NCI-H774 (cell line): ENCODE results near the gene TJP3.
"Not testable (repeated sequence)": the region's sequence is repeated elsewhere in the genome, so short reads cannot be mapped to it uniquely, and the experiment has no call there.

ENCODE experiments used
- DNase-seq: peaks from one replicate; lab custom pipeline; 2025; lab: John Stamatoyannopoulos, UW

Gene TJP3

GRCh38 chr19:3743486-3743885, 35.3 kb downstream of the TJP3 start:
- no peak for DNase-seq

DNA sequence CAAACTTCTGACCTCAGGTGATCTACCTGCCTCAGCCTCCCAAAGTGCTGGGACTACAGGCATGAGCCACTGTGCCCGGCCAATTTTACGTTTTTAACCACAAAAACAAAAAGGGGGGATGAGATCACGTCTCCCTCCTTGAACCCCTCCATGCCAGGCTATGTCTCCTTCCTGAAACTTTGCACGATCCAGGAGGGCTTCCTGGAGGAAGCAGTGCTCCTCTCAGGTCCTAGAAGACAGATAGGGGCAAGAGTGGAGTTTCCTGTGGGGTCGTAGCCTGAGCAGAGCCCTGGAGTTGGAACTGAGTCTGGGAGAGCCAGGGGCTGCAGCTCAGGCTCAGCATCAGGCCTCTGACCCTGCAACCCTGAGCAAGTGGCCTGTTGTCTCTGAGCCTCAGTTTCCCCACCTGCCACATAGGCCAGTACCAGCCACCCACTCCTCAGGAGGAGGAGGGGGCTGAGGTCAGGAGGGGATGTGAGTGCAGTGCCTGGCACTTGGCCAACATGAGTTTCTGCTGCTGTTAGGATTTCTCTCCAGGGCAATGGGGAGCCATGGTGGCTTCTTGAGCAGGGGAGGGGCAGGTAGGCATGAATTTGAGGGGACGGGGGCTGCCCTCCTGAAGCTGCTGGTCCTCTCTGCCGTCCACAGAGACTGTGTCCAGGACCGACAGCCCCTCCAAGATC, 37.3 kb downstream of the TJP3 start:
- no peak for DNase-seq

DNA sequence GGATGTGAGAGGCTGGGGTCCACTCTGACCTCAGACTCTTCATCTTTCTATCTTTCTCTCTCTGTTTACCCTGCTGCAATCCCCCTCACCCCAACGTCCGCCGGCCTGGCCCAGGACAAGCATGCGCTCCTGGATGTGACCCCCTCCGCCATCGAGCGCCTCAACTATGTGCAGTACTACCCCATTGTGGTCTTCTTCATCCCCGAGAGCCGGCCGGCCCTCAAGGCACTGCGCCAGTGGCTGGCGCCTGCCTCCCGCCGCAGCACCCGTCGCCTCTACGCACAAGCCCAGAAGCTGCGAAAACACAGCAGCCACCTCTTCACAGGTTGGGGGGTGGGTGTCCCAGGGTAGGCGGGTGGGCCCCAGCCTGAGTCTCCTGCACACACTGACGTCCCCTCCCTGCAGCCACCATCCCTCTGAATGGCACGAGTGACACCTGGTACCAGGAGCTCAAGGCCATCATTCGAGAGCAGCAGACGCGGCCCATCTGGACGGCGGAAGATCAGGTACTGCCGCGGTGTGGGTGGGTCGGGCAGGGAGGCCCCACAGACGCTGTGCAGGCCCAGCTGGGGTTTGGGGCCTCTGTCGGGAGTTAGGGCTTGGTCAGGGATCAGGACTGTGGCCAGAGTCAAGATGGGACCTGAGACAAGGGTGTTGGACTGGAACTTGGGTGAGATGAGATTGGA, 38.3 kb downstream of the TJP3 start:
- no peak for DNase-seq

DNA sequence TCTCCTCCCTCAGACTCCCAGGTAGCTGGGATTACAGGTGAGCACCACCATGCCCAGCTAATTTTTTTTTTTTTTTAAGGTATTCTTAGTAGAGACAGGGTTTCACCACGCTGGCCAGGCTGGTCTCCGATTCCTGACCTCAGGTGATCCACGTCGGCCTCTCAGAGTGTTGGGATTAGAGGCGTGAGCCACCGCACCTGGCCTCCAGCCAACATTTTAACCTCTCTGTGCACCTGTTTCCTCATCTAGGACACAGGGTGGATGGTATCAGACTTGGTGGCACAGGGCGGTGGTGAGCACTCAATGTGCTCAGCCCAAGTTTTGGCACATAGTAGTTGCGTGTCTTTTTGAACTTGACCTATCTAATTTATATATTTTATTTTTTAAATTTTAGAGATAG, 40.8 kb downstream of the TJP3 start:
- DNase-seq: no peak

DNA sequence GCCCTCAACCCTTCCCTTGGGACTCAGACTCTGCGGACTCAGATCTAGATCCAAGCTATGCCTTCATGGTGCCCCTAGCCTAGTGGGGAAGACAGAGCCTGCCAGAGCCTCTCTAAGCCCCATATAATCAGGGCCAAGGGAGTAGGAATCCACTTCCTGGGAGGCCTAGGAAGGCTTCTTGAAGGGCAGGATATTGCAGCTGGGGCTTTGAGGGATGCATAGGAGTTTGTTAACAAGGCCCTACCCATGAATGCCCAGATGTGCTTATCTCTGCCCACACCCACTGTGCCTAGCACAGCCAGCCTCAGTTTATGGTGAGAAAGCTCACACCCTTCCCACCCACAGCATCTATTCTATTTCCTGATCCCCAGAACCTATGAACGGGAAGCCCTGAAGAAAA, 42.0 kb downstream of the TJP3 start:
- no peak for DNase-seq

DNA sequence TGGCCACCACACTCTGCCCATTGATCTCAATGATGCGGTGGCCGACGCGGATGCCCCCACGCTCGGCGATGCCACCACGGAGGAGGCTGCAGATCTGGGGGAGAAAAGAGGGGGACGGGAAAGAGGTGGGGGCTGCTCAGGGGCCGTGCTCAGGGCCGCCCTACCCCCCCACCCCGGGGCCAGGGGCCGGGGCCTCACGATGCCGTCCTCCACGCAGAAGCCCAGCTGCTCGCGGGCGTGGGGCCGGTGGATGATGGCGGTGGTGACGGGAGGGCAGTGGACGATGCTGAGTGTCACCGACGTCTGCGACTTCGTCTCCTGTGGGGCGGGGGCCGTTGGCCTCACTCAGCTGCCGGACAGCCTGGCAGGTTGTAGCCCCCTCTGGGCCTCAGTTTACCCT, 43.1 kb downstream of the TJP3 start:
- no peak for DNase-seq

GRCh38 chr19:3752492-3752891, 44.3 kb downstream of the TJP3 start:
- no peak for DNase-seq

DNA sequence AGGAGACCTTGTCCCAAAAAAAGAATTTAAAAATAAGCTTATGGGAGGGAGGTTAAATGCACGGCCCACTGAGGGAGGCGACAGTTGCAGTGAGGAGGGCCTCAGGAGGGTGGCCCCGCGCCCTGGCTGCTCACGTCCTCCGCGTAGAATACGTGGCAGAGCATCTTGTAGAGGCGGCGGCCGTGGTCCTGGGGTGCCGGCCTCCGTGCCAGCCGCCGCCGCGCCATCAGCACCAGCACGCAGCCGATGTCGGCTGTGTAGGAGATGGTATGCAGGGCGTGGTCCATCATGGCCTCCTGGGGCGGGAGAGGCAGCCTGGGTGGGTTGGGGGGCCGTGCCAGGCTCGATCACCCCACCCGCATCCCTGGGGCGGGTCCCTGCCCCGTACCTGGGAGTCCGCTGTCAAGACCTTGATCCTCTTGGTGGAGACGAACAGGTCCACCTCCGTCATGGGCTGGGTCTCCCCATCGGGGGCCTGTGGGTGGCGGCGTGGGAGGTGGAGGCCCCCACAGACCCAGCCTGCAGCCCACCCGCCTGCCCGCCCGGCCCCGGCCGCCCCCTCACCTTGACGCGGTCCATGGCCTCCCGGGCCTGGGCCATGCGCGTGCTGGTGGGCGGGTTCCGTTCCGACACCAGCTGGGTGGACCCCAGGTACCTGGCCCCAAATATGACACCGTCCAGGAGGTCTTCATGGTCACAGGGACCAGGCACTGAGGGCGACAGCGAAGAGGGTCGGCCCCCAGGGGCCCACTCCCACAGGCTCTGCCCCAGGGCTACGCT, 45.6 kb downstream of the TJP3 start:
- no peak for DNase-seq

DNA sequence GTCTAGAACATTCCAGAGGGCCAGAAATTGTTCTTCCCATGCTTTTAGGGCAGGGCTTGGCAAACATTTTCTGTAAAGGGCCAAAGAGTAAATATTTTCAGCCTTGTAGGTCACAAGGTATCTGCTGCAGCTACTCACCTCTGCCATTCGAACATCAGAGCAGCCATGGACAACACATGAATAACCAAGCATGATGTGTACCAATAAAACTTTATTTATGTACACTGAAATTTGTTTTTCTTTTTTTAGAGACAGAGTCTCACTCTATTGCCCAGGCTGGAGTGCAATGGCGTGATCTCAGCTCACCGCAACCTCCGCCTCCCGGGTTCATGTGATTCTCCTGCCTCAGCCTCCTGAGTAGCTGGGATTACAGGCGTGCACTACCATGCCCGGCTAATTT, 49.5 kb downstream of the TJP3 start:
- DNase-seq: not testable (repeated sequence)

DNA sequence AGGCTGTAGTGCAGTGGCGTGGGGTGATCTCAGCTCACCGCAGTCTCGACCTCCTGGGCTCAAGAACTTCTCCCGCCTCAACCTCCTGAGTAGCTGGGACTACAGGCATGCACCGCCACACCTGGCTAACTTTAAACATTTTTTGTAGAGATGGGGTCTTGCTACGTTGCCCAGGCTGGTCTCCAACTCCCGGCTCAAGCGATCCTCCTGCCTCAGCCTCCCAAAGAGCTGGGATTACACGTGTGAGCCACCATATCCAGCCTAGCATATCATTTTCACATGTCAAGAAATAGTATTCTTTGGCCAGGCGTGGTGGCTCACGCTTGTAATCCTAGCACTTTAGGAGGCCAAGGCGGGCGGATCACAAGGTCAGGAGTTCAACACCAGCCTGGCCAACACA, 50.1 kb downstream of the TJP3 start:
- not testable (repeated sequence) for DNase-seq

DNA sequence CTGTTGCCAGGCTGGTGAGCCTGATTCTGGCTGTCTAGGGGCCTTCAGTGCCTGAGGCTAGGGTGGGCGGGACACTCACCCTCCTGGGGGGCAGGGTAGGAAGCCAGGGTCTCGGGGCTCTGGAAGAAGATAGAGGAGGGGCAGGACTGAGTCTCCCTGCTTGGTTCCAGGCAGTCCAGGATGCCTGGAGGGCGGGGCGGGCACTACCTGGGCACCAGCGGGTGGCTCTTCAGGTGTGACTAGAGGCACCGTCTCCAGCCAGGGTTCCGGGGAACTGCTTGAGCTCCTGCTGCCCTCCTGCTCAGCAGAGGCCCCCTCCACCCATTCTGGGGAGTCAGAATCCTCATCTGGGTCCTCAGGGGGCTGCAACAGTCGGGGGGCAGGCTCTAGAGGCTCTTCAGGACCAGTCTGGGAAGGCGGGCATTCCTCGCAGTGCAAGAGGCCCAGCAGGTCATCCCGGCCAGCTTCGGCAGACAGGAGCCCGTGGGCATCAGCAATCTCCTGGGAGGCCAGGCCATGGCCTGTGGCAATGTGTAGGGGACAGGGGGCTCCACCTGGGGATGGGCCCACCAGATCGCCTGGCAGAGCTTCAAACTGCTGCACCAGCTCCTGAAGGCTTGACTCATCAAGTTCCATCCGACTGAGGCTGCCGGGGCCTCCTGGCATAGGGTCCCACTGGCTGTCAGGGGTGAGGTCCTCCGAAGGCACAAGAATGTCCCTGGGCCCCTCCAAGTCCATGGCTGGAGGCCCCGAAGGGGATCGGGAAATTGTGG, 51.5 kb downstream of the TJP3 start:
- no peak for DNase-seq

- DNase-seq: no peak
Observed at GRCh38 chr19:3760871-3761361, 52.7 kb downstream of the TJP3 start.

GRCh38 chr19:3761382-3762129, 53.4 kb downstream of the TJP3 start, which contains the start of gene APBA3:
Gene APBA3 (minus strand): TSS chr19:3761692. CDS start chr19:3760264, 1,428 bp downstream.
- peak; percentile 89 for DNase-seq

- no peak for DNase-seq
Observed at GRCh38 chr19:3762130-3762473, 53.9 kb downstream of the TJP3 start.

DNA sequence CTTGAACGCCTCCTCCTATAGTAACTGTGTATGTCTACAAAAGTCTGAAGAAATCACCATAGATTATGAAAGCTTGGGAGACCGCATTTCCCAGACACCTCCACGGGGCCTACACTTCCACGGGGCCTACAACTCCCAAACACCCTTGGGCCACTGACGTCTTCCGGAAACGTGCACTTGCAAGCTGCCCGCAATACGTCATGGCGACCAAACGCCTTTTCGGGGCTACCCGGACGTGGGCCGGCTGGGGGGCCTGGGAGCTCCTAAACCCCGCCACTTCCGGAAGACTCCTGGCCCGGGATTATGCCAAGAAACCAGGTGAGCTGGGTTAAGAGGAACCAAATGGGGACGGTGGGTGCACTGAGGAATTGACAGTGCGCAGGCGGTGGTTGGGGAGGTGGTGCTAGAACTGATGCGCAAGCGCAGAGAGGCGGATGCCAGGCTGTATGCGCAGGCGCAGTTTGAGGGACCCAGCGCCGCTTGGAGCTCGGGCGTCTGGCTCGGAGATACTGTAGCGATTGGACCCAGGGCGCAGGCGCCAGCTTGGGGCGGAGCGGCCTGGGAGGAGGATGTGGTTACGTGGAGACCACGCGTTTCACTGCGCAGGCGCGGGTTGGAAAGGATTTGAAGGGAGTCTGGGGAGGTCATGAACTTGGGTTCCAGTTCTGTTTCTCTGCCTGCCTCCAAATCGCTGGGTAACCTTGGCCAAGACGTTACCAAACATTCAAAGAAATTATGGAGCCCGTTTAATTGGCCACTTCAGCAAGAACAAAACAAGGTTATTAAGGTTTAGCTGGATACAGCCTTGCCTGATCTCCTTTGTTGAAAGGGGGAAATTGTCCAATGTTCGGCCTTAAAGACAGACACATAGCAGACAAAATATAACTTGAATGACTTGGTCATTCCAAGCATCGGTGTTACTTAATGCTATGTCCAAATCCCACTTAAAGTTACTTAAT, 54.6 kb downstream of the TJP3 start, which contains the start of gene MRPL54:
MRPL54 (plus strand) TSS at position 182 of the 959 bp plus-strand sequence; CDS start at position 201, 19 bp downstream.
- DNase-seq: peak; percentile 98

- DNase-seq: no peak
Observed at GRCh38 chr19:3765121-3765520, 56.9 kb downstream of the TJP3 start.

- not testable (repeated sequence) for DNase-seq
Observed at GRCh38 chr19:3765757-3766156, 57.6 kb downstream of the TJP3 start.

DNA sequence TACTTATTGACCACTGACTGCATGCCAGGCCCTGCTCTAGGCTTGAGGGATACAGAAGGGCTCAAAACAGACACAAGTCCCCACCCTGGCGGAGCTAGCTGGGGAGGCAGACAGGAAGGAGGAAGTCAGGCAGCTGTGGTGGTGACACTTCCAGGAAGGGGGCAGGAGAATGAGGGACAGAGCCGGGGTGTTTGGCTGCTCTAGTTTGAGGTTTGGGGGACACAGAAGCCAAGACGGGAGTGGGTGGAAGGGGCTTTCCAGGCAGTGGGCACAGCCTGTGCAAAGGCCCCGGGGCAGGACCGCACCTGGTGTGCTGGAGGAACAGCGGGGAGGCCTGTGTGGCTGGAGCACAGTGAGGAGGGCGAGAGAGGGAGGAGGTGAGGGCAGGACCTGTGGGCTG, 58.3 kb downstream of the TJP3 start:
- no peak for DNase-seq

DNA sequence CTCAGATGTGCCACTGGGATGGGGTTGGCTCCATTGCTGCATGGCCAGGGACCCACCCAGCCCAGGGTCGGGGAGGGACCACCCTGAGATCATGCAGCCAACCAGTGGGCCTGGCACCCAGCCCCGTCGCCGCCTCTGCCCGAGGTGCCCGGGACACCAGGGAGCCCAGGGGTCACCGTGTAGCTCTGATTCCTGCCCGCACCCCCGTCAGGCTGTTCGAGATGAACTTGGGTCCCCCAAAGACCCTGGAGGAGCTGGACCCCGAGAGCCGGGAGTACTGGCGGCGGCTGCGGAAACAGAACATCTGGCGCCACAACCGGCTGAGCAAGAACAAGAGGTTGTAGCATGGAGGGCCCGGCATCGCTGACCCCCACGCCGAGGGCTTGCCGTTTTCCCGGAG, 58.9 kb downstream of the TJP3 start:
- DNase-seq: no peak
